GM19099 (cell line): Measurements from ENCODE around the gene ABHD17A.

ENCODE experiments used
- POLR2A ChIP-seq: IDR thresholded peaks from 3 replicates; pipeline ENCODE4 v1.6.1; 2011; ENCODE audit warnings: low read depth; ENCODE audit not compliant: insufficient read length; ENCODE audit errors: extremely low read depth

Gene ABHD17A

GRCh38 chr19:1889907-1890306 is 4.6 kb upstream of the ABHD17A start:
- no peak for TF ChIP-seq POLR2A

GRCh38 chr19:1888385-1888784 is 3.1 kb upstream of the ABHD17A start:
- no peak for TF ChIP-seq POLR2A

DNA sequence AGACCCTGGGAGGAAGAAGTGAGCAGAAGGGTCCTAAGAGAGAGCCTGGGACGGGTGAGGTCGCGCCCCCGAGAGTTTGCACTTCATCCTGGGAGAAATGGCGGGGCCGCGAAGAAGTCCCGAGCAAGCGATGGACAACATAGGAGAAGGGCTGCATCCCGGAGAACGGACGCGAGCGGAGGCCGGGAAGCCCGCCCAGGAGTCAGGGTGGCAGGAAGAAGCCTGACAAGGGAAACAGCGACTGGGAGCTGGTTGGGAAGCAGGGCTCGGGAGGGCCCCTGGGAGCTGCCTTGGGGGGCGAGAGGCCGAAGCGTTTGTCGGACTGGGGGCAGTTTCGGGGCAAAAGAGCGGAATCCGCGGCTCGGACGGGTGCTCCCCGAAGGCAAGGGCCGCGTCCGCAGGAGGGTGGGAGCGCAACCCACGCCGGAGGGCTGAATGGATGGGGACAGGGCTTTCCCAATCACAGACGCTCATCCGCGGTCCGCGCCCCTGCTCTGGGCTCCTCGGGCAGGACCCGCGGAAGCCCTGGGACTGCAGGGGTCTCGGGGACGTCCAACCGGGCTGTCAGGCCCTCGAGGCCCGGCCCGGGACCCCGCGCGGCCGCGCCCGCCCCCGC is 469 bp downstream of the ABHD17A start:
- TF ChIP-seq POLR2A, result no peak

DNA sequence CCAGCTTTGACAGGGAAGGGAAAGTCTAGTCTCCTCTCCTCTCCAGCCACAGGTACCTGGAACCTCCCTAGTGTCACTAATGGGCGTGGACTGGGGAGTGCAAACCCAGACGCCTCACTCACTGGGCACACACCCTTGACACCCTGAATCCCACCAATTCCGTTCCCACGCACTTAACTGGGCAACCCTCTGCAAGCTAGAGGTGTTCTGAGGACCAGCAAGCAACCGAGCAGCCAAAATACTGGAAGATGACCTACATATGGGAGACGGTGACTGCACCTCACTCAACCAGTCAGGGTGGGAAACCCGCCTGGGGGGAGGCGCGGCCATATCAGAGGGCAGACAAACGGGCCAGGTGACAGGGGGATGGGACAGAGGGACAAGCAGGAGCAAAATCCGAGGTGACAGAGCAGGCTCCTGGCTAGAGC is 991 bp downstream of the ABHD17A start:
- TF ChIP-seq POLR2A, result no peak

GRCh38 chr19:1883784-1884183 is 1.5 kb downstream of the ABHD17A start:
- no peak for TF ChIP-seq POLR2A

DNA sequence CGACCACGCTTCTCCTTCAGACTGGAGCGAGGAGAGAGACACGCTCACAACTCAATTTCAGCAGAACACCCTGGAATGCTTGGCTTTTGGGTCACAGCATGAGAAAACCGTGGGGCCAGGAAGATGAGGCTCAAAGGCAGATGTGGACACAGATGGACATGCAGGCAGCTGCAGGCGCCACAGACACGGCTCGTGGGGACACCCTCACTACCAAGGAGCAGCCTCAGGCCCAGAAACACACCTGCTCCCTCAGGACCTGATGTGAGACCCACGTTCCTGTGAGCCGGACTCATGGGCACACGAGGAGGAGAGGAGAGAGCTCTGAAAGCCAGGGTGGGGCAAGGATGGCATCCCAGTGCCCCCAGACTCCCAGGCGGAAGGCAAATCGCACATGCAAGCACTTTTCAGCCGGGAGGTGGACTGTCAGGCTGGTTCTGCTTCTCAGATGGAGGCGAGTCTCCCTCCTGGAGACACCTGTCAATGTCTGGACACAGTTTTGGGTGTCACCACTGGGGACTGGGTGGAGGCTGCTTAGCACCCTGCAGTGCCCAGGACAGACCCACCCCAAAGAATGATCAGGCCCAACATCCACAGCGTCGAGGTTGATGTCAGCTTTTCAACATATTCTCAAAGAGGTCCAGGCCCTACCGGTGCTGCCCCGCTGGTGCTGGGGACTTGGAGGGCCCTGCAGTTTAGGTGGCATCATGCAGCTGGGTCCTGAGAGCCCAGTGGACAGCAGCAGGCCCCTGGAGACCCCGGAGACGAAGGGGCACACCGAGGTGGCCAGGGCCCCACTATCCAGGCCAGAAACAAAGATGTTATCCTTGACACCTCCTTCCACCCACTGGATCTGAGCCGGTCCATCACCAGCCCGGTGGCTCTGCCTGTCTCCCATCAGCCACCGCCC is 2.3 kb downstream of the ABHD17A start:
- no peak for TF ChIP-seq POLR2A

DNA sequence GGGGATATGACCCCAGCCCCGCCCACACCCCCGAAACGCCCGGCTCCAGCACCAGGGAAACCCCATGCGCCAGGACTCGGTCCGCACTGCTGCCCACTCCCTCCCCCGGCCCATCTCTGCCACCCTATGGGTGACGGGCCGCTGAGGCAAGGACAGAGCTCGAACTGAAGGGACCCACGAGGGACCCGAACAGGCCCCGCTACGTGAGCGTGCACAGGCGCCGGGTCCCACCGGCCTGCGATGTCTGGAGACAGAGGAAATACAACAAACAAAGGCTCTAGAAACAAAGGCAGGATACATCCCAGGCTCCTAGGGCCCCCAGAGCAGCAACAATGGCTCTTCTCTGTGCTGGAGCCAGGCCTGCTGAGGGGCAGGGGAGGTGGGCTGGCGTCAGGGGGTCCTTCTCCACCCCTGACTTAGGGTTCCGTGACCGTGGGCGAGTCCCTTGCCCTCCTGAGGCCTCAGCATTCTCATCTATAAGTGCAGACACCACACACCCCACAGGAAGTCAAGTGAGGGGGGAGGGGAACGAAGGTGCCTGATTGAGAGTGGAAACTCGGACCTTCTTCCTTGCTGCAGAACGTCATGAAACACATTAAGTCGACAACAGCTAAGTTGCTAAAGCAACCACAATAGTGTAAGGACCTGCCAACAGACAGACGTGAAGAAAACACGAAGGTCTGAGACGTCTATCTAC is 3.1 kb downstream of the ABHD17A start:
- no peak for TF ChIP-seq POLR2A

GRCh38 chr19:1880611-1881392 is 4.5 kb downstream of the ABHD17A start:
- TF ChIP-seq POLR2A, result no peak

- peak; percentile 92 for TF ChIP-seq POLR2A
Observed at GRCh38 chr19:1875646-1876495, 9.4 kb downstream of the ABHD17A start.

DNA sequence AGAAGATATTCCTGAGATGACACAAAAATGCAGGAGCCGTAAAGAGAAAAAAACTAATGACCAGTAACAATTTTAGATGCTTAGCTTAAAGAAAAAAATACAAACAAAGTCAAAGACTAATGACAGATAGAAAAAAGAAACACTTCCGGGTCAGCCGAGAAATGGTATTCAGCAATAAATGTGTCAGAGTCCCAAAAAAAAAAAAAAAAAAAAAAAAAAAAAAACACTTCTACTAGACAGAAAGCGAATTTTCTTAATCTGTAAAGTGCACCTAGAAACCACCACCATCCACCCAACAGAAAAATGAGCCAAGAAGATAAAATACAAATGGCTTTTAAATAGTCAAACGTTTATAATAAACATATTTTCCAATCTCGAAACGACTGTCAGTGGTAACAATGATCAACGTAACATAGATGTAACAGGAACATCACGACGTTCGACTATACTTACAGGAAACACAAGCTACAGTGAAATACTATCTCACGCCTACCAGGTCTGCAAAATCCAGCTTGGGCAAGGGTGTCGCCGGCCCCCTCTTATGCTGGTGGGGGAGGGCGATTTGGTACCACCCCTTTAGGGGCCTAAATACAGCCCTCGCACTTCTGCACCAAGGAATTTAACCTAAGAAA is 10.6 kb downstream of the ABHD17A start:
- TF ChIP-seq POLR2A, result no peak

- TF ChIP-seq POLR2A, result no peak
Observed at GRCh38 chr19:1873524-1874473, 11.5 kb downstream of the ABHD17A start.

DNA sequence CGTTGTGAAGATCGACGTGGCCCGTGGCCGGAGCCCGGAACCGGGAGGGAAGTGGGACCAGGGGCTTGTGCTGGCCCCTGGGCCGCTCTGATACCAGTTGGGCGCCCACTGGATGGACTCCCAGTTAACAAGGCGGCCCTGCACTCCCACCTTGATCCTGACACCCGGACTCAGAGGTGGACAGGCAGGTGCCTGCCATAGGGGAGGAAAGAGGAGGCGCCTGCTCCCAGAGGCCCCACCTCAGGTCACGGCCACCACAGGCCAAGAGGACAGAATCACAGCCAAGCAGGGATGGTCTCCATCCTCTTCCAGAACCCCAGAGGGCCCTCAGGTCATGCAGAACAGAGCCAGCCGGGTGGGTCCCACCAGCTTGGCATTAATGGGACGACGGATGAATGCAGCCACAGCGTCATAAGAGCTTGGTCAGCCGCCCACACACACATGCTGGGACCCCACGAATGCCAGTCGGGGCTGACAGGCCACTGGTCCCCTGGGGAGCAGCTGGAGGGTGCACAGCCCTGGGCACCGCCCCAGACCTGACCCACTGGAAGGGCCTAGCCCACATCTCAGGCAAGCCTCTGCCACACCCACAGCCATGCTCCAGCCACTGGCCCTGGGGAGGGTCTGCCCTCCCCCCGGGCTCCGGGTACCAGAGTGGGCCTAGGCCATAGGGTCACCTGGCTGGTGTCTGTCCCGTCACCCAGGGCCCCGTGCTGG is 12.3 kb downstream of the ABHD17A start:
- no peak for TF ChIP-seq POLR2A

- TF ChIP-seq POLR2A, result no peak
Observed at GRCh38 chr19:1871630-1872029, 13.7 kb downstream of the ABHD17A start.
